Adipose tissue (tissue), 3 donors: ENCODE data around the gene KDELR3. TPM values are rescaled to one million over a fixed set of nuclear protein-coding genes. Genes with fewer than 3 reads are reported as not detected.

Experiments
- H3K27ac ChIP-seq: one replicate; pipeline ENCODE4 v1.5.1; 2013; ENCODE audit warnings: low read depth, low read length
- WGBS, 3 donors: extraction: QIAGEN DNeasy Blood & Tissue Kit; methylation state at CpG; one replicate each; pipeline ENCODE4 v1.1.7; 2013; 5-methylcytosine and 5-hydroxymethylcytosine counted together
- polyA plus RNA-seq, 3 donors: library from polyadenylated mRNA; stranded (reverse); fragments of 200-250 nt; gene quantifications; one replicate each; pipeline ENCODE4 v1.2.3, GENCODE V29; 2013
- donor health status: healthy with polysubstance abuse.
- donor health status: Bipolar disorder and iron deficiency.
- donor health status: healthy.

The KDELR3 gene
- polyA plus RNA-seq, 3 donors = 6.5 to 24.2 (median 8.0) TPM

DNA sequence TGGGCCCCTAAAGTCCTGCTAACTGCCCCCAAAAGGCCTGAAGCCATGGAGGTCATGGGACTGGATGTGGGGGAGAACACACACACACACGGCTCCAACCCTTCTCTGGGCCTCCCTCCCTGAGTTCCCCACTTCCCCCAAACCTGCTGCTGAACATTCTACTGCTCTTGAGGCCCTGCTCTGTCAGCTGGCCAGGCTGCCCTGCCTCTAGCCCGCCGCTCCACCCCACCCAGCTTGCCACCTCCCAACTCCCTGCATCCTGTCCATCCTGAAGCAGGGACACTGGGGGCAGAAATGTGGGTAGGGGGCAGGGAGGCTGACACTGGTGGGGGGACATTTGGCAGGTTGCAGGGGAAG, 13.9 kb upstream of the KDELR3 start:
- 38 to 78% (median 62%) methylated on average over 3 of the region's 3 CpGs for WGBS, 3 donors
- H3K27ac ChIP-seq = no peak overlapping the region

DNA sequence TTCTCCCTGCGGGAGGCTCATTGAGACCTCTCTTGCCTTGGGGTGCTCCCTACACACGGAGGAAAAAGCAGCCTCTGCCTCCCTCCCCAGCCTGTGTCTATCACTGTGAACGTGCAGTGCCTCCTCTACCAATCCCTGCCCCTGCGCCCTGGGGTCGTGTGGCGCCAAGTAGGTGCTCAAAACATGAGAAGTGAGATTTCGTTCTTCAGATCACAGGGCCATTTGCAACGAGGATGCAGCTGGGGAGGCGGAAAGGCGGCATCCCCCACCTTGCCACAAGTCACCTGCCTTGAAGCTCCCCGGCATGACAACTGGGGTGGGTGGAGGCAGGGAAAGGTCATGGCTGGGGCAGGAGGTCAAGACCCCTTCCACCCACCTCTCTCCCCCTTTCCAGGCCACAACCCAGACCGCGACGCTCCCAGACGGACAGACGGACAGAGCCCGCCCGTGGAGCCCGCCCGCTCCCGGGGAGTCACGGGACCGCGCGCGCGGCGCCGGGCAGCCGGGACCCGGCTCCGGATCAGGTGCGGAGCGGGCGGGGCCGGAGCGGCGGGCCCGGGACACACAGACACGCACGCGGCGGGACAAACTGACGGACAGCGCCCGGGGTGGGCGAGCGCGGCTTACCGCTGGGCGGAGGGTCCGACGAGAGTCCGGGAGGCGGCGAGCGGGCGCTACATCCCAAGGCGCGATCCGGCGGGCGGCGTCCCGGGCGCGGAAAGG, 13.4 kb upstream of the KDELR3 start:
- H3K27ac ChIP-seq = no peak overlapping the region
- 7 to 16% (median 8%) methylated on average over 37 to 59 of the region's 67 CpGs for WGBS, 3 donors

DNA sequence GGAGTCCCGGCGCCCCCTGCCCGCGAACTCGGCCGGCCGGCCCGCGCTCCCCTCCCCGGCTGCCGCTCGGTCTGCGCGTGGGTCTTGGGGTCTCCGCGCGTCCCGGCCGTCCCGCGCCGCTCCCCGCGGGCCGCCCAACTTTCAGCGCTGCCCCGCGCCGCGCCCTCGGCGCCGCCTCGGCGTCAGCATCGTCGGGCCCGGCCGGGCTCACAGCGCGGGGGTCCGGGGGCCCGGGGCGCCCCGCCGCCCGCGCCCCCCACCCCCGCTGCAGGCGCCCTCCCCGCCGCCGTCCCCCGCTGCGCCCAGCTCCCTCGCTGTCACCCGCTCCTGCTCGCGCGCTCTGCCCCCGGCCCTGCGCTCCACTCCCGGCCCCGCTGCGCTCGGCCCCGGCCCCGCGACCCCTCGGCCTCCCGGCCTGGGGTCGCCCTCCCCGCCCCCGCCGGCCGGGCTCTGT, 12.8 kb upstream of the KDELR3 start, which contains the start of gene KCNJ4:
KCNJ4 (minus strand) TSS at position 124 of the 454 bp plus-strand sequence. CDS start 27,067 bp downstream, outside the sequence.
- 1% methylated on average over 29 to 65 of the region's 76 CpGs for WGBS, 3 donors
- no peak within 1 kb of the TSS for H3K27ac ChIP-seq

DNA sequence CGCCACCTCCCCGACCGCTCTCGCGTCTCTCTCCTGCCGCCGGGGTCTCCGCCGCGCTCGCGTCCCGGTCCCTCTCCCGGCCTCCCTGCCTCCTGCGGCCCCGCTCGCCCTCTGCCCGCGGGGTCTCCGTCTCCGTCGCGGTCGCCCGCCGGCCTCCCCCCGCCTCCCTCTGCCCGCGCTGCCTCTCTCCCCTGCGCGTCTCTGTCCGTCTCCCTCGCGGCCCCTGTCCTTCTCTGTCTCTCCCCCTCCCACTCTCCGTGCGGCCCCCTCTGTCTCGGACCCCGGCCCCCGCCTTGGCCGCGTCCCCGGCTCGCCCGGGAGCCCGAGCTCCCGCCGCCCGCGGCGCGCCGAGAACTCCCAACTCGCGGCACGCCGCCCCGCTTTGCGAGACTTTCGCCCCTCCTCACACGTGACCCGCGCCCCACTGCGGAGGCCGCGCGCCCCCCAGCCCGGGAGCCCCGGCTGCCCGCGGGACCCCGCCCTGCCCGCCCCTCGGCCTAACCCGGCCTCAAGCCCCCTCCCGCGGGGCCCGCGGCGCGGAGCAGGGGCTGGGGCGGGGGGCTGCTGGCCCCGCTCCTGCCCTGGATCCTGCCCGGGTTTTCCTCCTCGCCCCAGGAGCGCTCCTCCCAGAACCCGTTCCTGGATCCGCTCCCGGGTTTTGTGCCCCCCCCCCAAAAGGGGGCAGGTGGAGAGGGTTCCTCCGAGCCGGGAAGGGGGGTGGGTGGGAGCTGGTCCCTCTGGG, 12.2 kb upstream of the KDELR3 start:
- 1% methylated on average over 48 to 87 of the region's 90 CpGs for WGBS, 3 donors
- no peak overlapping the region for H3K27ac ChIP-seq

DNA sequence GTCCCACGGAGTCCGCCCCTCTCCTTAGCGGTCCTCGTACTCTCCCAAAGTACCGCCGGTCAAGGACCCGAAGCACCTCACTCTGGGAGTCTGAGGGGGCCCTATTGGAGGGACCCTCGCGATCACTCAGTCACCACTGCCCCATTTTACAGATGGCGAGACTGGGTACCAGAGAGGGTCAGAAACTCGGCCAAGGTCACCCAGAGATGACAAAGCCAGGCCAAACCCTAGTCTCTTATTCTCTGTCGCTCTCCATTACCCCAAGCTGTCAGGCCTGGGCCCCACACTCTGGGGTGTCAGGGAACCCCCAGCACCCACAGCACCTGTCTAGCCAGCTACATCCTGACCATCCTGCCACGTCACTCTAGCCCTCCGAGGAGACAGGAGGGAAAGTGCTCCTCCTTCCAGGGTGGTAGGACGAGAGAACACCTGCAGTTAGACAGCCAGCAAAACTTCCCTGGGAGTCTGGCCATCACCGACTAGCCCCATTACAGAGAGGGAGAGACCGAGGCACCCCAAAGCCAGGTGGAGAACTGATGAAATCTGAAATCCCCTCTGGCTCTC, 11.5 kb upstream of the KDELR3 start:
- 45 to 56% (median 48%) methylated on average over 16 to 17 of the region's 17 CpGs for WGBS, 3 donors
- no peak overlapping the region for H3K27ac ChIP-seq

DNA sequence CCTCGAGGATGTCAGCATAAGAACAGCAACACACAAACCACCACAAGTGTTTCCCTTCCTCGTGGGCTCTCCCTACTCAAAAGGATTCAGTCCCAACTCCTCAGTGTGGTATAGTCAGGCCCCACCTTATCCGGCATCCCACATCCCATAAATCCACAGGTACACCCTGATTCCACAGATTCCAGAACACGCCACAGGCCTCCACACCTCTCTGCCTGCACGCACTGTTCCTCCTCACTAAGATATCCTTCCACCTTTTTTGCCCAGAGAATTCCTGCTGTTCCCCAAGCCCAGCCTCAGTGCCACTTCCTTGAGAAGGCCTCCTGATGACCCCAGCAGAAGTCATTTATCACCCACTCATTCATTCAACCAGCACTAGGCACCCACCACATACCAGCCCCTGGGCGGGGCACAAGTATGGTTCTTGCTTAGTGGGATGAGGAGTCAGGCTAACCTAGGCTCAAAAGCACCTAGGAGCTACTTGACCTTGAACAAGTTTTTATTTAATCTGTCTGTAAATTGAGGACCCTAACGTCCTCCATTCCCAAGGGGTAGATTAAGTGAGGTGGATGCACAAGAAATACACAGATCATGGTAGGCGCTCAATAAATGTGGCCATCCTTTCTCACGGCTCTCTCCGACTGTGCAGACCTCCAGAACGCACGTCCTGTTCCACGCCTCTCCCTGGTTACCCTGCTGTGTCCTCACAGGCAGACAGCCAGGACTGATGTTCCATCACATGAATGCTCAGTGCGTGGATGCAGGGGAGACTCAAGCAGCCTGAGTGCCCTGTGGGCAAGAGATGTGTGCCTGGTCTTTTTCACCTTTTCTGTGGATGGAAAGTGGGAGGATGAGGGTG, 10.8 kb upstream of the KDELR3 start:
- 73 to 78% (median 78%) methylated on average over 14 of the region's 14 CpGs for WGBS, 3 donors
- no peak overlapping the region for H3K27ac ChIP-seq

DNA sequence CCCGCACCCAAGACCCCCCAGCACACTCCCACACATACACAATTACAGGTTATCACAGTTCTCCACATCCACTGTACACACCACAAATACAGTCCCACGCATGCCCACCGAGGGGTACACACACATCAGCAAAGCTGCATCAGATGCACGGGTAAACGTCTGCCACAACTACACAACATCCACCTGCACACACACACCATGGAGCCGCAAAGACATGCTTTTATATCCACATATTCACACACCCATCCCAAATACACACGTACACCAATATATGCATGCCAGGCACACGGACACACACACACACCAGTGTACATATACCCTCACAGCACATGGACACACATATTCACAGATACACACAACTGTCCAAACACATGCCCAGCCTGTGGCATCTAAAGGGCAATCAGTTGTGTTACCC, 7.5 kb upstream of the KDELR3 start:
- WGBS, 3 donors = 56 to 61% (median 56%) methylated on average over 8 of the region's 8 CpGs
- no peak overlapping the region for H3K27ac ChIP-seq

DNA sequence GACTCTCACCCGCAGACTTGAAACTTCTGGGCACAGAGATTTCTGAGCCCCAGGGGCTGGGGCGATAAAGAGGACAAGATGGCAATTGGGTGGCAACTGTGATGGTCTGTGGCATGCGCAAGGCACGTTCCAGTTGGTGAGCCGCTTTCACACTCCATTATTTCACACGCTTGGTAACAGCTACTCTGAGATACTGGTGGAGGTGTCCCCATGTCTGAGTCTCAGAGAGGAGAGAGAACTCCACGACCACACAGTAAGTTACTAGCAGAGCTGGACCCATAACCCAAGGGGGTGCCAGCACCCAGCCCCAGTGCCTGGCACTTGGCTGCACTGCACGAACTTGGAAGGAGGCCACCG, 6.9 kb upstream of the KDELR3 start:
- 42 to 52% (median 45%) methylated on average over 9 of the region's 9 CpGs for WGBS, 3 donors
- H3K27ac ChIP-seq = no peak overlapping the region

DNA sequence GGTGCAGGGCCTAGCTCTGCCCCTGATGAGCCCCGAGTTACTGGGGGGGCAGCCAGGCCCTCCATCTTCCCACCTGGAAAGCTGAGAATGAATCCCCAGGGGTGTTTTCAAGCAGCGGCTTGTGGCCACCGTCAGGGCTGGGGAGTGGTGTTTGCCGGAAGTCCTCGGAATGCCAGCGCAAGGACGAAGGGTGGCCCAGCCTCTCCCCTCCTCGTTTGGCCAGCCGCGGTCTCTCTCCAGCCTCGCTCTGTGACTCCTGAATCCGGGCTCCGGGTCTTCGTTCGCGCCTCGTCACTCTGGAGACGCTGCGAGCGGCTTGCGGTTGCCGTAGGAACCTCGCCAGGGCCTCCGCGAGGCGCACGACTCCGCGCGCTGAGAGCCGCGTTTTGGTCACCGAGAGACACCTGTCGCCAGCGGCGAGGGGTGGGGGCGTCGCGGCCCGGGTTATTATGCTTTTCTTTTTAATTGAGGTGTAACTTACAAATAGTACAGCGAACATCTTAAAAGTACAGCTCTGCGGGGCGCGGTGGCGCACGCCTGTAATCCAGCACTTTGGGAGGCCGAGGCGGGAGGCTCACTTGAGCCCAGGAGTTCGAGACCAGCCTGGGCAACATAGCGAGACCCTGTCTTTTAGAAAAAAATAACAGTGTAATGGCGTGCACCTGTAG, 6.3 kb upstream of the KDELR3 start:
- WGBS, 3 donors = 12 to 15% (median 13%) methylated on average over 51 of the region's 51 CpGs
- H3K27ac ChIP-seq = no peak overlapping the region

DNA sequence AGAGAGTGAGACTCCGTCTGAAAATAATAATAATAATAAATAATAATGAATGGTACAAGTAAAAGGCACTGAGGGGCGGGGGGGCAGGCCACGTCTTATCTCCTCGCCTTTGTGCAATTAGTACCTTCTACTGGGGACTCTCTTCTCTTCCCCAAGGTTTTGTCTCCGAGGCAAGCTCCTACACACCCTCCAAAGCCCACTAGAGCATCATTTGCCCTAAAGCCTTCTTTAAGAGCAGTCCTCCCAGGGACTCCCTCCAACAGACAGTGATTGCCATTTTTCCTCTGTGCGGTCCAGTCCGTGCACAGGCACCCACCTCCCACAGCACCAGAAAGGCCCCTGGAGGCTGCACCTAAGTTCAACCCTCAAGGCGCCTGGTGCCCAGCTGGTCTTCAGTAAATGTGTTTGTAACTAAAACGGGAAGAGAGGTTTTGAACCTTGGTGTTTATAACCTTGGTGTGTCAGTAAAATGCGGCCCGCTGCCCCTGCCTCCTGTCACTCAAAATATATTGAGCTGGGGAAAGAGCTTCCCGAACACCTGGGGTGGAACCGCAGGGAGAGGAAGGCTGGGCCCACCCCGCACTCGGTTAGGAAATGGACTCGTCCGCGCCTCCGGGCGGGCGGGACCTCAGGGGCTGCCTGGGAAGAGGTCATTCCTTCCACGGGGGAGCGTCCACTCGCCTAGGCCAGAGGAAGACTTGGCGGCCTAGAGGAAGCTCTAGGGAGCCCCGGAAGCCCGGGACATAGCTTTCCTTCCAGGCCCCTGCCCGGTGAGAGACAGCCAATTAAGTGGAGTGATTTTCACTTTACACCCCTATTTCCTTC, 4.7 kb upstream of the KDELR3 start:
- H3K27ac ChIP-seq = no peak overlapping the region
- WGBS, 3 donors = 27 to 38% (median 31%) methylated on average over 25 to 28 of the region's 28 CpGs

DNA sequence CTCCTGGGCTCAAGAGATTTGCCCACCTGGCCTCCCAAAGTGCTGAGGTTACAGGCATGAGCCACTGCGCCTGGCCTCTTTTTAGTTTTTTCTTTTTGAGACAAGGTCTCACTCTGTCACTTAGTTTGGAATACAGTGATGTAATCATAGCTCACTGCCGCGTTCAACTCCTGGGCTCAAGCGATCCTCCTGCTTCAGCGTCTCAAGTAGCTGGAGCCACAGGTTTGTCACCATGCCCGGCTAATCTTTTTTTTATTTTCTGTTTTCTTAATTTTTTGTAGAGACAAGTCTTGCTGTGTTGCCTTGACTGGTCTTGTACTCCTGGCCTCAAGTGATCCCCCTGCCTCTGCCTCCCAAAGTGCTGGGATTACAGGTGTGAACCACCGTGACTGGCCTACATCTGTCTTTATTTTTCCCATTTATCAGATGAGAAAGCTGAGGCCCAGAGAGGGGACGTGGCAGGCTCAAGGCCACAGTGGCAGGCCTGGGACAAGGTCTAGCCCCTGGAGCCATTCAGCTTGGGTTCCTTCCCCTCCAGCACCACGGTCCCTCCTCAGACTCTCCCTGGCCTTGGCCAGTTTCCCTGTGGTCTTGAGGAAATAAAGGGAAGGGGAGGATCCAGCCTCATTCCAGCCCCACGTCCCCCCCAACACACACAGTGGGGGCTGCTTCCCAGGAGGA, 2.8 kb upstream of the KDELR3 start:
- 74 to 86% (median 85%) methylated on average over 10 of the region's 10 CpGs for WGBS, 3 donors
- no peak overlapping the region for H3K27ac ChIP-seq

DNA sequence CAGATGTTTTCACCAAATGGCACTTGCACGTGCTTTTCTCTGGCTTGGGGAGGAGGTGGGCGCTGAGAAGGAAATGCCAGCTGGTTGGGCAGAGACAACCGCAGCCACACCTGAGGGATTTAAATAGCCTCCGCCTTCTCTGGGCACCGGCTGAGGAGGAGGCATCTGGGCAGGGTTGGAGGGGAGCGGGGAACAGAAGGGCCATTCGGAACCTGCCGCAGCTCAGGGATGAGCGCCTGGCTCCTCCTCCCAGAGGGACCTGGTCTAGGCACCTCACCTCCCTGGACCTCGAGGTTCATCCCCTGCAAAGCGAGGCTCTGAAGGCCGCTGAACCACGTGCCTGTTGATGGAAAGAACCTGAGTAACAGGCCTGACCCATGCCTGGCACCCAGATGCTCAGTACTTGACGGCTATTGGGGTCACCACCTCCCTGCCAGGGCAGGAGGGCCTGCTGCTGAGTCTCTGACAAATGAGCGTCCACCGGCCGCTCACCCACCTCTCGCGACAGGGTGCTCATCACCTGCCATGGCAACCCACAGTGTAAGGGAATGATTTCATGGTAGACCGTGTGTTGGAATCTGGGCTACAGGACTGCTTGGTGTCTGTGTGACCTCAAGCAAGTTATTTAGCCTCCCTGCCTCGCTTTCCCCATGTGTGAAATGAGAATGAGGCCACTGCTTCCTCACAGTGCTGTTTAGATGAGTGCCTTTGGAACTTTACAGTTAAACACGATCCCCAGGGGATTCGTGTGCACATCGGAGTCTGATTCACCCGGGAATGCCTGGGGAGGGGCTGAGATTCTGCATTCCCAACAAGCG, 2.0 kb upstream of the KDELR3 start:
- H3K27ac ChIP-seq = no peak overlapping the region
- 74 to 84% (median 77%) methylated on average over 26 of the region's 26 CpGs for WGBS, 3 donors

DNA sequence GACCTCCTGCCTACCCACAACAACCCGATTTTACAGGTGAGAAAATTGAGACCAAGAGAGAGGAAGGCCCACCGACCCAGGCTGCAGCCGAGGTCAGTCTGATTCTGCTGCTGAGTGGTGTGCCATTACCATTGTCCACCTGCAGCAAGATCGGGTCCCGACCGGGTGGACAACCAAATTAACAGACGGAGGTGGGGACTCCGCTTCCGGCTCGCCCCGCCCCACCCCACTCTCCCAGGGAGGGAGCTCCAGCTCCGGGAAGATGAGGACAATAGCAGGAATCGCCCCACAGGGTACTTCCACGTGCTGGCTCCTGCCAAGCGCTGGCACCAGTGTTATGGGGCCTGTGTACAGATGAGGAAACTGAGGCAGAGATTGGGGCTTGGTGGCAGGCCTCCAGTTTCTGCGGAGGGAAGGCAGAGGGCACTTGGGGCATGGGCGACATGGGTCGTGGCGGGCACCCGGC, 425 bp upstream of the KDELR3 start:
- WGBS, 3 donors = 13 to 18% (median 15%) methylated on average over 20 of the region's 20 CpGs
- H3K27ac ChIP-seq = no peak overlapping the region

DNA sequence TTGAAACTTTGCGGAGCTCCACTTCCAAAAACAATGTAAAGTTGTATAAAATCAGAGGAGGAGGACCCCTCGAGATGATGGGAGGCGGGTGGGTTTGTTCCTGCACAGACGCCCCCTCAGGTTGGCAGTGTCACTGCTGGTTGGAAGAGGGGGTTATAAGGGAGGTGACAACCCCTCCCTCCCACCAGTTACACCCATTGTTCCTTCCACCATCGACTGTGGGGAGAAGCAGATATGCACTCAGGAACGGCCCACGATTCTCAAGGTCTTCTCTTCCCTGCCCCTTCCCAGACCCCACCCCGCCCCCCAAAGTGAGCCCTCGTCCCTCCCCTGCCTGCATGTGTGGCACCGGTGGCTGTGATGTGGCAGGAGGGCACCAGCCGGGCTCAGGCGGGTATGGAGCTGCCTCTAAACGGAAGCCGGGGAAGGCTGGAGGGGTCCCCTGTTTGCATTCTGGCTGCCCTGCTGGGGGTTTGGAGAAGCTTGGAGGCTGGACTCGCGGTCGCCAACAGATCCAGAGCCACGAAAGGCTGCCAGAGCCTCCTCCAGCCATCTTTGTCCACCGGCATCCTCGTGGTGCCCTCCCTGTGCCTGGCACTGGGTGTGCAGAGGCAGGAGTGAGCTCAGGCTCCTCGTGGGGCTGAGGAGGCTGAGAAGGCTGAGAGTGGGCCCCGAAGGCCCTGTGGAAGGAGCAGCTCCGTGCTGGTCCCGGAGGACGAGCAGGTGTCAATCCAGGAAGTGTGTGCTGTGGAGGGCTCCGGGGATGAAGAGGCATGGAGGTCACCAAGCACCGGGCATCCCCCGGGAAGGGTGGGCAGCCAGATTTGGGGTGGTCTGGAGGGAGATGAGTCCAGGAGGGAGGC, 778 bp downstream of the KDELR3 start:
- no peak overlapping the region for H3K27ac ChIP-seq

DNA sequence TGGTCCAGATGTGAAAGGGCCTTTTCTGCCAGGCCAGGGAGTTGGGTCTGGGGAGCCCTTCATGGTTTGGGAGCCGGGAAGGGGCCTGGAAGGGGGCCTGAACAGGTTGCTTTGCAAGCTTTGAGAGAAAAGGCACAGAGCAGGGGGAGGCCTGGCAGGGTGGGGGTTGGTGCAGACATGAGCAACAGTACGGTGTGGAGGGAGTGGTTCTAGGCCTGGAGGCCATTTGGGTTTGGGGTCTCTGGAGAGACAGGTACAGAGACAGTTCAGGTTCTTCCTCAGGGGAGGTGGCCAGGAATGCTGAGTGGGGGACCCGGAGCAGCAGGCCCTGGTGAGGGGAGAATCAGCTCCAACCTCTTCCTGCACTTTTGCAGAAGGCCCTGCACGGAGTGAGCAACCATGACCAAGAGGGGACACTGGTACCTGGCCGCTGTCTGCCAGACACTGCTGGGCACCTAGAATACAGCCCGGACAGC, 1.4 kb downstream of the KDELR3 start:
- 90 to 98% (median 90%) methylated on average over 6 of the region's 6 CpGs for WGBS, 3 donors
- no peak overlapping the region for H3K27ac ChIP-seq

More for the DNA sequence above, 778 bp downstream of the KDELR3 start:
- 50 to 67% (median 58%) methylated on average over 28 of the region's 28 CpGs for WGBS, 3 donors
